Measurements from ENCODE around the gene ALG10B.
"Not testable (repeated sequence)": the region's sequence is repeated elsewhere in the genome, so short reads cannot be mapped to it uniquely, and the experiment has no call there.

Gene ALG10B

DNA sequence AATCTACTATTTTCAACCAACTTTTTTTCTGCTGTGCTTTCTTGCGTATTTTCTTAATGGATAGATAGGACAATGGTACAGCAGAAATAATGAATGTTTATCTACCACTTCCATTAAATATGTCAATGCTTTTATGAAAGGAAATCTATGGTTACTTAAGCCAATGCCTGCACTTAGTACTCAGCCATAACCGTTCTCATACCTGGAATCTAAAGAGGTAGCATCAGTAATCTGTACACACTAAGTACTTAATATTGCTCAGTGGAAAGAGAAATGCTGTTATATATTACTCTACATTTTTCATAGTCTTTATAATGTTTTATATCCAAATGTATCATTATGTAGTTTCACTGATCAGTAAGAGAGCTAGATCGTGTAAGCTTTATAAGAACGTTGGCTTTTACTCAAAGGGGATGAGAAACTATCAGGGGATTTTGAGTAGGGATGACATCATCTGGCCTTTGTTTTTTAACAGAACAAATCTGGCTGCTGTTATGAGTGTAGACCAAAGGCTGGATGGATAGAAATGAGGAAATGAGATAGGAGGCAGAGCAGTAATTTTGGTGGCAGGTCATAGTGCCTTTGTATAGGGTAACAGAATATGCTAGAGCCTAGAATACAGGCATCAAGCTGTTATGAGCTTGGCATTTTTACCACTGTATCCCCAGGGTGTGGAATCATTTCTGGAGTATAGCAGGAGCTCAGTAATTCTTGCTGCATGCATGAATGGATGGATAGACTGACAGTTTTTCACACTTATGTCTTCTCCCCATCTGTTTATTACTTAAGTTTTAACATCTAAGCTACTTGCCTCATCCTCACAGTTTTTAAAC lies 34.0 kb downstream of the ALG10B start:
- TF ChIP-seq, protein P1, sequence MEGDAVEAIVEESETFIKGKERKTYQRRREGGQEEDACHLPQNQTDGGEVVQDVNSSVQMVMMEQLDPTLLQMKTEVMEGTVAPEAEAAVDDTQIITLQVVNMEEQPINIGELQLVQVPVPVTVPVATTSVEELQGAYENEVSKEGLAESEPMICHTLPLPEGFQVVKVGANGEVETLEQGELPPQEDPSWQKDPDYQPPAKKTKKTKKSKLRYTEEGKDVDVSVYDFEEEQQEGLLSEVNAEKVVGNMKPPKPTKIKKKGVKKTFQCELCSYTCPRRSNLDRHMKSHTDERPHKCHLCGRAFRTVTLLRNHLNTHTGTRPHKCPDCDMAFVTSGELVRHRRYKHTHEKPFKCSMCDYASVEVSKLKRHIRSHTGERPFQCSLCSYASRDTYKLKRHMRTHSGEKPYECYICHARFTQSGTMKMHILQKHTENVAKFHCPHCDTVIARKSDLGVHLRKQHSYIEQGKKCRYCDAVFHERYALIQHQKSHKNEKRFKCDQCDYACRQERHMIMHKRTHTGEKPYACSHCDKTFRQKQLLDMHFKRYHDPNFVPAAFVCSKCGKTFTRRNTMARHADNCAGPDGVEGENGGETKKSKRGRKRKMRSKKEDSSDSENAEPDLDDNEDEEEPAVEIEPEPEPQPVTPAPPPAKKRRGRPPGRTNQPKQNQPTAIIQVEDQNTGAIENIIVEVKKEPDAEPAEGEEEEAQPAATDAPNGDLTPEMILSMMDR (IDR thresholded peaks at IDR 0.05) = no peak
- Histone ChIP-seq H3K4me3 (no peak overlapping the region), H3K27ac (no peak overlapping the region)
- no peak for DNase-seq (ENCODE audit: low spot score)

DNA sequence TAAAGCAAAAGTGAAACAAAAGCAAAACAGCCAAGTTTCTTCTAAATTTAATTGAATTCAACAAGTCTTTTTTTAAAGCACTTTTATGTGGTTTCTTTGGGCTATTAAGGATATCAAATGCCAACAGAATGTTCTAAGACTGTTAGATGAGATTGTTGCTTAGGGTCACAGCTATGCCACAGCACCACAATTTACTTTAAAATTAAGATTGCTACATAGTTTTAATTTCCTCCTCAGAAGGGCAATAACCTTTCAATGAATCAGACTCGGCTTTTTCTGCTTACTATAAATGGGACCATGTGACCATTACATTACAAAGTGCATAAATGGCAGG lies 34.6 kb downstream of the ALG10B start:
- DNase-seq (ENCODE audit: low spot score); H3K4me3 ChIP-seq; H3K27ac ChIP-seq: not testable (repeated sequence)

DNA sequence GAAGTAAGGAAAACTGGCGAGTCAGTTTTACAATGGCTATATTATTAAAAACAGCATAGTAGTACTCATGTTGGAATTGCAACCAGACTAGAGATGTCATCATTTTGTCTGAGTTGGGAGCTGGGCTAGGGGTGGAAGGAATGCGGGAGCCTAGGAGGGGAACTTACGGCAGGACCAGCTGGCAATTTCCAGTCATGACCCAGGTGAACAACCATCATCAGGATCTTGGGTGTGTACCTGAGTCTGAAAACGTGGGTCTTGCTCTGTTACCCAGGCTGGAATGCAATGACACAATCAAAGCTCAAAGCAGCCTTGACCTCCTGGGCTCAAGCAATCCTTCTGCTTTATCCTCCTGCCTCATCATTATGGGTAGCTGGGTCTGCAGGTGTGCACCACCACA lies 50.9 kb downstream of the ALG10B start:
- no peak for DNase-seq (ENCODE audit: low spot score)
- no peak overlapping the region for H3K4me3 ChIP-seq
- TF ChIP-seq, protein P1 (IDR thresholded peaks at IDR 0.05) = no peak
- H3K27ac ChIP-seq = no peak overlapping the region

DNA sequence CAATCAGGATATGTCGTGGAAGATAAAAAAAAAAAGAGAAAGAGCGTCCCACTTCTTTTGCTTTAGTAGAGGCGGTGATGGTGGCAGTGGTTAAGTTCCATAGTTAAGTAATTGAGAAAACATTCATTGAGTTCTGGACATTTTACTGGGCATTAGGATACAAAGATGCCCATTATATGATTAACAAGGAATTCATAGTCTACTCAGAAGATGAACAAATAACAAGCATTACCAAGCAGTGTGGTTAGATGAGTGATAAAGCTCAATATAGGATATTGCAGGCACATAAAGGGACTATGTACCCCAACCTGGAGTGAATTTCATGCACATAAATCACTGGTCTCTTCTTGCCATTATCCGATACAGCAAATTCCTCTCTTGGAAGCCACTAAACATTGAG lies 53.7 kb downstream of the ALG10B start:
- H3K27ac ChIP-seq = no peak overlapping the region
- TF ChIP-seq, protein P1 (IDR thresholded peaks at IDR 0.05) = no peak

DNA sequence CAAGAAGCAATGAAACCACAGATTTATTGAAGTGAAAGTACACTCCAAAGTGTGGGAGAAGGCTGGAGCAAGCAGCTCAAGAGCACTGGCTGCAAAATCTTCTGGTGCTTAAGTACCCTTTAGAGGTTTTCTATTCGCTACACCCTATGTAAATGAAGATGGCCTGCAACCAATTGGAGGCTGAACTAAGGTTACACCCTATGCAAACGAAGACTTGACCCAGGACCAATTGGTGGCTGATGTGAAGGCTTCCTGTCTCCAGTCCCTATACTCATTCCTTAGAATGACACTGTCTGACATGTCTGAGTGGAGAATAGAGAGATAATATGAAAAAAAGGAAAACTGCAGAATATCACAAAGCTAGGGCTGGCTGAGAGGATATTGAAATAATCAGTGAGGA lies 57.2 kb downstream of the ALG10B start:
- H3K27ac ChIP-seq = no peak overlapping the region
- no peak overlapping the region for H3K4me3 ChIP-seq
- DNase-seq (ENCODE audit: low spot score) = no peak
- TF ChIP-seq, protein P1 (IDR thresholded peaks at IDR 0.05) = no peak

More for the DNA sequence above, 53.7 kb downstream of the ALG10B start:
- H3K4me3 ChIP-seq = no peak overlapping the region
- no peak for DNase-seq (ENCODE audit: low spot score)

DNA sequence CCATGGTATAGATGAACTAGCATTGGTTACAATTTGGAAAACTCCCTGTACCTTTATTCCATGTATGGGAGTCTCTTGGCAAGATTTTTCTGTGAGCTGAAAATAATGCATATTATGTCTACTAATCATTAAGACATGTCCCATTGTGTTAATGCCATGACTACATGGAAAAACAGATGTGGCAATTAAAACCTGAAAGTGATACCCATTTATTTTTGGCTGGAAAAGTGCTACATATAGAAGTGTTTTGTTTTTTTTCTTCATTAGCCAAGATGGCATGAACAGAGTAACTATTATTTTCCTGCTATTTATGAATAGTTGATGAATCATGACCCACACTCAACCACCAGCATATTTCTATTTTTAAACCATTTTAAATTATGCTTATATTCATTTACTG lies 58.2 kb downstream of the ALG10B start:
- TF ChIP-seq, protein P1 (IDR thresholded peaks at IDR 0.05) = no peak
- no peak overlapping the region for H3K4me3 ChIP-seq
- no peak overlapping the region for H3K27ac ChIP-seq
- no peak for DNase-seq (ENCODE audit: low spot score)
